A673 (cell line): ENCODE results near the gene TEX19. TPM values are rescaled to one million over a fixed set of nuclear protein-coding genes. Genes with fewer than 3 reads are reported as not detected.
"Not testable (repeated sequence)": the region's sequence is repeated elsewhere in the genome, so short reads cannot be mapped to it uniquely, and the experiment has no call there.

Experiments
- BruUV-seq: library from RNA; stranded (reverse); fragments of 400-500 nt; replicated peaks from 2 replicates; lab custom pipeline; 2021; lab: Mats Ljungman, UMichigan
- CTCF ChIA-PET: fragments of 300-600 bp; sonication (Branson Sonifier 250); formaldehyde crosslinking; loops from one replicate; lab custom pipeline; 2022; ENCODE audit warnings: antibody characterized with exemption; lab: Charles Lee
- POLR2A ChIA-PET: fragments of 300-600 bp; sonication (Branson Sonifier 250); formaldehyde crosslinking; loops from one replicate; lab custom pipeline; 2022; ENCODE audit warnings: antibody characterized with exemption; ENCODE audit not compliant: low non-redundant PET; lab: Charles Lee
- DNase-seq: peaks from one replicate; pipeline ENCODE4 v3.0.0-alpha.2; 2015; ENCODE audit warnings: low spot score
- H3K27ac ChIP-seq: fragments of 200-600 bp; sonication (generic); 2 replicates; pipeline ENCODE4 v1.5.1; 2016; ENCODE audit warnings: mixed run types, low read depth, mild to moderate bottlenecking, mixed read lengths, antibody characterized with exemption, low read length; ENCODE audit not compliant: poor library complexity, severe bottlenecking
- H3K27me3 ChIP-seq: fragments of 200-600 bp; sonication (generic); replicated peaks from 2 replicates; pipeline ENCODE4 v1.6.1; 2017; ENCODE audit warnings: mixed run types, low read depth, mild to moderate bottlenecking, mixed read lengths, antibody characterized with exemption, low read length; ENCODE audit not compliant: insufficient read depth, poor library complexity
- H3K36me3 ChIP-seq: fragments of 200-600 bp; sonication (generic); 2 replicates; pipeline ENCODE4 v1.6.1; 2016; ENCODE audit warnings: mixed run types, mild to moderate bottlenecking, mixed read lengths, antibody characterized with exemption, low read length; ENCODE audit not compliant: insufficient read depth, poor library complexity, severe bottlenecking
- H3K4me1 ChIP-seq: fragments of 200-600 bp; sonication (generic); 2 replicates; pipeline ENCODE4 v1.6.1; 2017; ENCODE audit warnings: mixed run types, mild to moderate bottlenecking, mixed read lengths, antibody characterized with exemption, low read length; ENCODE audit not compliant: insufficient read depth, poor library complexity, severe bottlenecking
- H3K4me3 ChIP-seq: fragments of 200-600 bp; sonication (generic); 2 replicates; pipeline ENCODE4 v1.5.1; 2016; ENCODE audit warnings: low read depth, mixed run types, mild to moderate bottlenecking, mixed read lengths, low read length; ENCODE audit not compliant: poor library complexity, severe bottlenecking
- H3K9me3 ChIP-seq: fragments of 200-600 bp; sonication (generic); 2 replicates; pipeline ENCODE4 v1.6.1; 2016; ENCODE audit warnings: mixed run types, low read depth, mild to moderate bottlenecking, mixed read lengths, antibody characterized with exemption, low read length; ENCODE audit not compliant: poor library complexity, severe bottlenecking
- EZH2 ChIP-seq: fragments of 200-600 bp; sonication (generic); IDR thresholded peaks from 2 replicates; pipeline ENCODE4 v1.6.1; 2017; ENCODE audit warnings: borderline replicate concordance, low read depth, mild to moderate bottlenecking, mixed read lengths, antibody characterized with exemption, low read length; ENCODE audit not compliant: poor library complexity, severe bottlenecking
- intact Hi-C: fragments of 100-400 bp; cut with micrococcal nuclease; formaldehyde crosslinking; loops from one replicate; pipeline ENCODE4 v1.10.0; 2022; ENCODE audit not compliant: unreplicated experiment
- total RNA-seq: library from RNA; stranded (reverse); gene quantifications from 2 replicates; pipeline ENCODE4 v1.2.3, GENCODE V29; 2021
- TF ChIP-seq, protein P1 (sequence below): fragments of 300-800, 200-600 bp; sonication (generic); conservative IDR thresholded peaks from 2 replicates; pipeline ENCODE4 v1.5.1; 2017; ENCODE audit warnings: low read depth, mild to moderate bottlenecking, antibody characterized with exemption, low read length, moderate library complexity, mixed read lengths

Gene TEX19
- total RNA-seq, 1 experiment from 2014 or later: 0.39 TPM

DNA sequence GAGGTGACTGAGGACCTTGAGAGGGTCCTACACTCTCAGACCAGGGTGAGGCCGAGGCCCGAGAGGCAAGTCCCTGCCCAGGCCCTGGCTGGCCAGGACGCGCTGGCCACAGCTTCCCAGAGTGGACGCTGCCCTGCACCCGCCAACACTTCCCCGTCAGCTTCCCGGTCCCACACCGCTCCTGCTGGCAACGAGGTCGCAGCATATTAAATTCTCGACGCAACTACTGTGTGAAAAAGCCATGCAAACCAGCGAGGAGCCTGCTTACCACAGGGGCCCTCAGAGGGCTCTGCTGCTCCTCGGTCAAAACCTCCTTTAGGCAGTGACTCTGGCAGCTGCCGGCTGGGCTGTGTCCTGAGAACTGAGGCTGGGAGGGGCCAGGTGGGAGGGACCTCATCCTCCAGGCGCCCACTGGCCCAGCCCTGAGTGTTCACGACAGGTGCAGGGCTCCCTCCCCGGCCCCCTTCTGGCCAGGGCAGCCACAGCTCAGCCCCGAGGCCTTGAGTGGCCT is 2.1 kb upstream of the TEX19 start:
- BruUV-seq: no TSS peak
- POLR2A ChIA-PET: no interaction called here
- intact Hi-C loops: no loop called here

DNA sequence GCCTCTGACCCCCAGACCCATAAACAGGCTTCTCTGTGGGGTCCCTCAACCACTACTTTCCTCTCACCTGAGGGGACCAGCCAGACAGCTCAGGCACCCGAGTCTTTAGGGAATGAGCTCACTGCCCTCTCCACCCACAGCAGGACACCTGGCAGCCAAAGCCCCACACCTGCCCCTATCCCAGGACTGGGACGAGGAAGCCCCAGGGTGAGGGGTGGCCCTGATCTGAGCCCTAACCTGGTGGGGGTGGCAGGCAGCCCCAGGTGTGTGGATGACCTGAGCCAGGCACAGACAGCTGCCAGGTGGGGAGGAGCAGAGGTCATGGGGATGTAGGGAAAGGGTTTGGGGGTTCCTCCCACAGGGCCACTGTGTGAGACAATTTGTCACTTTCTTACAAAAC is 1.7 kb upstream of the TEX19 start:
- ChIA-PET POLR2A (no interaction called here), CTCF (no interaction called here)
- no peaks in the 10 kb centered on the region for H3K4me1 ChIP-seq
- H3K9me3 ChIP-seq: no peaks in the 10 kb centered on the region
- DNase-seq: no peak
- no peaks in the 10 kb centered on the region for H3K36me3 ChIP-seq
- TF ChIP-seq EZH2: no peak
- TF ChIP-seq, protein P1, sequence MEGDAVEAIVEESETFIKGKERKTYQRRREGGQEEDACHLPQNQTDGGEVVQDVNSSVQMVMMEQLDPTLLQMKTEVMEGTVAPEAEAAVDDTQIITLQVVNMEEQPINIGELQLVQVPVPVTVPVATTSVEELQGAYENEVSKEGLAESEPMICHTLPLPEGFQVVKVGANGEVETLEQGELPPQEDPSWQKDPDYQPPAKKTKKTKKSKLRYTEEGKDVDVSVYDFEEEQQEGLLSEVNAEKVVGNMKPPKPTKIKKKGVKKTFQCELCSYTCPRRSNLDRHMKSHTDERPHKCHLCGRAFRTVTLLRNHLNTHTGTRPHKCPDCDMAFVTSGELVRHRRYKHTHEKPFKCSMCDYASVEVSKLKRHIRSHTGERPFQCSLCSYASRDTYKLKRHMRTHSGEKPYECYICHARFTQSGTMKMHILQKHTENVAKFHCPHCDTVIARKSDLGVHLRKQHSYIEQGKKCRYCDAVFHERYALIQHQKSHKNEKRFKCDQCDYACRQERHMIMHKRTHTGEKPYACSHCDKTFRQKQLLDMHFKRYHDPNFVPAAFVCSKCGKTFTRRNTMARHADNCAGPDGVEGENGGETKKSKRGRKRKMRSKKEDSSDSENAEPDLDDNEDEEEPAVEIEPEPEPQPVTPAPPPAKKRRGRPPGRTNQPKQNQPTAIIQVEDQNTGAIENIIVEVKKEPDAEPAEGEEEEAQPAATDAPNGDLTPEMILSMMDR: no peak
- no peak overlapping the region for H3K27ac ChIP-seq
- no TSS peak for BruUV-seq
- H3K27me3 ChIP-seq: no peaks in the 10 kb centered on the region
- H3K4me3 ChIP-seq: no peak overlapping the region
- intact Hi-C loops: no loop called here

More for the DNA sequence above, 2.1 kb upstream of the TEX19 start:
- Histone ChIP-seq H3K27ac (no peak overlapping the region), H3K4me3 (no peak overlapping the region), H3K4me1 (no peaks in the 10 kb centered on the region), H3K9me3 (no peaks in the 10 kb centered on the region), H3K27me3 (no peaks in the 10 kb centered on the region), H3K36me3 (no peaks in the 10 kb centered on the region)
- no peak for TF ChIP-seq EZH2
- TF ChIP-seq, protein P1: no peak
- DNase-seq: no peak
- CTCF ChIA-PET: no interaction called here

DNA sequence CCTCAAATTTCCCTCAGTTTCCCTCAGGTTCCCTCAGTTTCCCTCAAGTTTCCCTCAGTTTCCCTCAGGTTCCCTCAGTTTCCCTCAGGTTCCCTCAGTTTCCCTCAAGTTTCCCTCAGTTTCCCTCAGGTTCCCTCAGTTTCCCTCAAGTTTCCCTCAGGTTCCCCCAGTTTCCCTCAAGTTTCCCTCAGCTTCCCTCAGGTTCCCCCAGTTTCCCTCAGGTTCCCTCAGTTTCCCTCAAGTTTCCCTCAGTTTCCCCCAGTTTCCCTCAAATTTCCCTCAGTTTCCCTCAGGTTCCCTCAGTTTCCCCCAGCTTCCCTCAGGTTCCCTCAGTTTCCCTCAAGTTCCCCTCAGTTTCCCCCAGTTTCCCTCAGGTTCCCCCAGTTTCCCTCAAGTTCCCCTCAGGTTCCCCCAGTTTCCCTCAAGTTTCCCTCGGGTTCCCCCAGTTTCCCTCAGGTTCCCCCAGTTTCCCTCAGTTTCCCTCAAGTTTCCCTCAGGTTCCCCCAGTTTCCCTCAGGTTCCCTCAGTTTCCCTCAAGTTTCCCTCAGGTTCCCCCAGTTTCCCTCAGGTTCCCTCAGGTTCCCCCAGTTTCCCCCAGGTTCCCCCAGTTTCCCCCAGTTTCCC is 516 bp downstream of the TEX19 start:
- CTCF ChIA-PET, H3K4me1 ChIP-seq, H3K36me3 ChIP-seq, H3K4me3 ChIP-seq, H3K27me3 ChIP-seq, intact Hi-C loops, BruUV-seq, H3K27ac ChIP-seq, DNase-seq, H3K9me3 ChIP-seq: not testable (repeated sequence)
- POLR2A ChIA-PET: interaction anchor here (0.7 kb wide), 1 partner anchor 220 kb away, joined by 4 read pairs; no protein-coding TSS in a partner anchor
